ENCODE measurements around the gene TRPM5. TPM values are rescaled to one million over a fixed set of nuclear protein-coding genes. Genes with fewer than 3 reads are reported as not detected.

TRPM5 gene
- total RNA-seq, 1 donor from 2014 or later: 0.46 TPM

GRCh38 chr11:2462986-2463765, 18.9 kb upstream of the TRPM5 start:
- no peak for DNase-seq (ENCODE audit: extremely low spot score, unreplicated experiment)
- H3K27ac Mint-ChIP-seq: no peak overlapping the region
- peaks cover 8% of the 10 kb centered on the region for H3K27me3 Mint-ChIP-seq
- TF ChIP-seq CTCF (conservative IDR thresholded peaks at IDR 0.05): no peak
- H3K36me3 Mint-ChIP-seq: no peaks in the 10 kb centered on the region
- H3K4me3 Mint-ChIP-seq: no peak overlapping the region
- H3K4me1 Mint-ChIP-seq (ENCODE audit: unreplicated experiment): no peaks in the 10 kb centered on the region
- no peaks in the 10 kb centered on the region for H3K9me3 Mint-ChIP-seq

- no peaks in the 10 kb centered on the region for H3K9me3 Mint-ChIP-seq
- no peaks in the 10 kb centered on the region for H3K4me1 Mint-ChIP-seq (ENCODE audit: unreplicated experiment)
- H3K27ac Mint-ChIP-seq: no peak overlapping the region
- no peaks in the 10 kb centered on the region for H3K36me3 Mint-ChIP-seq
- DNase-seq (ENCODE audit: extremely low spot score, unreplicated experiment): no peak
- no peak overlapping the region for H3K4me3 Mint-ChIP-seq
- TF ChIP-seq CTCF (conservative IDR thresholded peaks at IDR 0.05): no peak
- peaks cover 13% of the 10 kb centered on the region for H3K27me3 Mint-ChIP-seq
These were observed 18.2 kb upstream of the TRPM5 start for GRCh38 chr11:2462543-2462985.

DNA sequence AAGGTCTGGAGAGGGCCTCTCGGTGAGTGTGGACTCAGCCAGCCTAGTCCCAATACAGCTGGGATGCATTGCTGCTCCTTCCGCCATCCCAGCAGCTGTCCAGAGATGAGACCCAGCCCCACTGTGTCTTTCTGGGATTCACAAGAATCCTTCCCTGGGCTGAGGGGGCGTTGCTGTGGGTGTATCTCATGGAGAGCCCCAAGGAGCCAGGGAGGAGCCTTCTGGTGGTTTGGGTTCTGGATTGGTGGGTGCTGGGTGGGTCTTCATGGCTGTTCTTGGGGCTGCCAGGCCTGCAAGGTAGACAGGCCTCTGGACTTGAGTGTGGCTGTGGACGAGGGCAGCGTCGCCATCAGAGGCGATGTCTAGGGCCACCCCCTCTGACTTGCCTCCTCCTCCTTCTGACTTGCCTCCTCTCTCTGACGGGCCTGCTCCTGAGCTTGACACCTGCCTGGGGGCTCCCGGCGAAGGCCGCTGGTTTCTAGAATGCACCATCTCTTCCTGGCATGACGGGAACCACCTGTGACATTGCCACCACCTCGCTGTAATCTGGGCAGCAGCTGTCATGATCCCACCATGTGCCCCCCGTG, 17.7 kb upstream of the TRPM5 start:
- H3K9me3 Mint-ChIP-seq: no peaks in the 10 kb centered on the region
- no peaks in the 10 kb centered on the region for H3K36me3 Mint-ChIP-seq
- H3K27me3 Mint-ChIP-seq: peaks cover 18% of the 10 kb centered on the region
- no peak overlapping the region for H3K27ac Mint-ChIP-seq
- TF ChIP-seq CTCF (conservative IDR thresholded peaks at IDR 0.05): no peak
- no peaks in the 10 kb centered on the region for H3K4me1 Mint-ChIP-seq (ENCODE audit: unreplicated experiment)
- no peak overlapping the region for H3K4me3 Mint-ChIP-seq
- no peak for DNase-seq (ENCODE audit: extremely low spot score, unreplicated experiment)

DNA sequence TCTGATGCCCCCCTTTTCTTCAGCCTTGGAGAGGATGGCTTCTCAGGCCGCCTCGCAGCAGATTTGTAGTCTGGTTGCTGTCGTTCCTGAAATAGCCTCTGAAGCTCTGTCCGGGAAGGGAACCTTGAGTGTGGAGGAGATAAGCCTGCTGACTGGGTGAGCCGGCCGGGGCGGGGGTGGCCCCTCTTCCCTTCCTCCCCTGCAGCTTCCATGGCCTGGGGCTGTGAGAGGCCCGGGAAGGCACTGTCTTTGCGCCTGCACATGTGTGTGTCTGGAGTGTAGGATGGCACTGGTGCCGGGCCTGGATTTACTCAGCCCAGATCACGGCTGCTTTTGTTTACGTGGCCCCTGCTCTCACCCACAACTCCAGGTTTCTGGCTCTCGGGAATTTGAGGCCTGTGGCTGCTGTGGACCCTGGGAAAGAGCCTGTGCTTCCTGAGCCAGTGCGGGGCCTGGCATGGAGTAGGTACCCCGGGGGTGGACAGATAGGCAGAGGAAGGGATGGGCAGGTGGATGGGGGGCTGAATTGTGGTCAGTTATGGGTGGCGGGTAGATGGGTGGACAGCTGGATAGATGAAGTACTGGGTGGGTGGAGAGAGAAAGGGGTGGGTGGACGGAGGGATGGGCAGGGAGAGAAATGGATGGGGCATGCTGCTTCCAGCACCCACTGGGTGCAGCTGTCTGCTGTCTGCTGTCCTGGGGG, 17.1 kb upstream of the TRPM5 start:
- peaks cover 20% of the 10 kb centered on the region for H3K27me3 Mint-ChIP-seq
- no peak overlapping the region for H3K4me3 Mint-ChIP-seq
- no peak for TF ChIP-seq CTCF (conservative IDR thresholded peaks at IDR 0.05)
- H3K9me3 Mint-ChIP-seq: no peaks in the 10 kb centered on the region
- DNase-seq (ENCODE audit: extremely low spot score, unreplicated experiment): peak; percentile 64
- no peak overlapping the region for H3K27ac Mint-ChIP-seq
- no peaks in the 10 kb centered on the region for H3K36me3 Mint-ChIP-seq
- H3K4me1 Mint-ChIP-seq (ENCODE audit: unreplicated experiment): no peaks in the 10 kb centered on the region

DNA sequence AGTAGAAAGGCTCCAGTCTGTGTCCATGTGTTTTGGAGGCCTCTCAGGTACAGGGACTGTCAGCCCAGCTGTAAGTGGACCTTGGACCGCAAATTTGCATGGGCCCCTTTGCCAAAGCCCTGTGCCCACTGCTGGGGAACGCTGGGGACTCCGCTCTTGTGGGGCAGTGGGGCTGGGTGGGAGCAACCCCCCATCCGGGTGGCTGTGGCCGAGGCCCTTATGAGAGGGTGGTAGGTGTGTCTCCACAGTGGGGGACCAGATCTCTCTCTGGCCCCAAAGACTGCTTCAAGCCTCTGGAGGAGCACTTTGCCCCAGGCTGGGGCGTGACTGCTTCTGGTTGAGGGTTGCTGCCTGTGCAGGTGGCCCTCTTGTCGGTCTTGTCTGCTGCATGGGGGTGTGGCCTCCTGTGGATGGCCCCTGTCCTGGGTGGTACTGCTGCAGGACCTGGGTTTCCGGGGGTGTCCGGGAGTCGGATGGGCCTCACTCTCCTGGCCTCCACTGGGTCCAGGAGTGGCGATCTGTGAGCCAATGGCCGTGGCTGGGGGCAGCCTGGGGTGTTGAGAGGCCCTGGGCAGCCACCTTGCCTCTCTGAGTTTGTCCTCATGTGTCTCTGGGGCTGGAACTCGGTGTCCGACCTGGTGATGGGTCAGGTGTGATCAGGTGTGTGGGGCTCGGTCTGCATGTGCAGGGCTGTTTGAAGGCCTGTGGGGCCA, 16.4 kb upstream of the TRPM5 start:
- Mint-ChIP-seq H3K27me3 (peaks cover 23% of the 10 kb centered on the region), H3K27ac (no peak overlapping the region), H3K36me3 (no peaks in the 10 kb centered on the region), H3K4me1 (ENCODE audit: unreplicated experiment) (no peaks in the 10 kb centered on the region), H3K9me3 (no peaks in the 10 kb centered on the region), H3K4me3 (no peak overlapping the region)
- TF ChIP-seq CTCF (conservative IDR thresholded peaks at IDR 0.05): no peak
- peak; percentile 67 for DNase-seq (ENCODE audit: extremely low spot score, unreplicated experiment)

All from type B pancreatic cell (in vitro differentiated cells).